Natural killer cell (primary cell): ENCODE measurements around the gene SLC2A9. TPM values are rescaled to one million over a fixed set of nuclear protein-coding genes. Genes with fewer than 3 reads are reported as not detected.

Experiments used
- ATAC-seq, 3 donors: fragments of 150-1000 bp in 2 of 3; fragments of 200-7000 bp in 1 of 3; cut with Tn5 transposase; 1 replicate in 1 of 3; 2 replicates in 2 of 3; pipeline ENCODE4 v1.10.0; 2021; ENCODE audit warnings: mild to moderate bottlenecking in 2 of 3, moderate library complexity in 2 of 3
- DNase-seq, 2 donors: peaks; one replicate each; pipeline versions ENCODE4 v3.0.0 to v3.0.0-alpha.2; 2013 to 2021; ENCODE audit warnings: mixed read lengths in 1 of 2
- H3K27ac ChIP-seq: one replicate; pipeline ENCODE4 v1.5.1; 2013; ENCODE audit warnings: mild to moderate bottlenecking, low read length
- H3K27me3 ChIP-seq: one replicate; pipeline ENCODE4 v1.6.1; 2013; ENCODE audit warnings: low read length; ENCODE audit not compliant: control insufficient read depth, insufficient read depth
- H3K36me3 ChIP-seq: one replicate; pipeline ENCODE4 v1.6.1; 2013; ENCODE audit warnings: low read length; ENCODE audit not compliant: control insufficient read depth, insufficient read depth
- H3K4me1 ChIP-seq: one replicate; pipeline ENCODE4 v1.6.1; 2013; ENCODE audit warnings: low read length; ENCODE audit not compliant: control insufficient read depth, insufficient read depth
- H3K4me3 ChIP-seq: one replicate; pipeline ENCODE4 v1.5.1; 2013; ENCODE audit warnings: low read length
- H3K9me3 ChIP-seq: one replicate; pipeline ENCODE4 v1.6.1; 2013; ENCODE audit warnings: low read length; ENCODE audit not compliant: control insufficient read depth, insufficient read depth
- H3K27ac Mint-ChIP-seq, 2 donors: one replicate each; pipeline ENCODE4 v1.8.0; 2022; ENCODE audit warnings: mild to moderate bottlenecking in 2 of 2, mixed read lengths in 2 of 2, moderate library complexity in 1 of 2
- H3K27me3 Mint-ChIP-seq, 2 donors: one replicate each; pipeline ENCODE4 v1.8.0; 2022; ENCODE audit warnings: low read depth in 2 of 2, mixed read lengths in 2 of 2
- H3K36me3 Mint-ChIP-seq: one replicate; pipeline ENCODE4 v1.8.0; 2022; ENCODE audit warnings: mixed read lengths
- H3K4me1 Mint-ChIP-seq, 2 donors: one replicate each; pipeline ENCODE4 v1.8.0; 2022; ENCODE audit warnings: mixed read lengths in 2 of 2
- H3K4me3 Mint-ChIP-seq: one replicate; pipeline ENCODE4 v1.8.0; 2022; ENCODE audit warnings: mild to moderate bottlenecking, moderate library complexity, mixed read lengths
- H3K9me3 Mint-ChIP-seq, 2 donors: one replicate each; pipeline ENCODE4 v1.8.0; 2022; ENCODE audit warnings: mixed read lengths in 2 of 2
- WGBS: methylation state at CpG from one replicate; pipeline ENCODE4 v1.1.7; 2013; ENCODE audit warnings: missing lambda C conversion rate; ENCODE audit not compliant: insufficient coverage; 5-methylcytosine and 5-hydroxymethylcytosine counted together
- intact Hi-C: fragments of 100-400 bp; cut with micrococcal nuclease; formaldehyde crosslinking; loops from one replicate; pipeline ENCODE4 v1.14.2; 2022
- total RNA-seq, 4 donors: library from RNA; stranded (reverse); fragments of 120-200 nt in 1 of 4; gene quantifications; one replicate each; pipeline versions ENCODE4 v1.2.3 to v1.2.4, GENCODE V29; 2013 to 2022
- TF ChIP-seq, protein P1 (sequence below): fragments of 200-600 bp; IDR thresholded peaks from one replicate; pipeline ENCODE4 v1.8.0; 2022; ENCODE audit warnings: antibody characterized with exemption

The SLC2A9 gene
- total RNA-seq, 3 donors from 2014 or later (not counting 1 experiment from before 2014, with no cell fraction given), result 1.5 to 5.5 (median 3.9) TPM

GRCh38 chr4:10046471-10046870 is 25.2 kb upstream of the SLC2A9 start:
- peaks cover 8% of the 10 kb centered on the region in 2 donors for H3K9me3 Mint-ChIP-seq
- DNase-seq (no peak), ATAC-seq (no peak)
- no peaks in the 10 kb centered on the region for H3K9me3 ChIP-seq
- H3K27me3 ChIP-seq, result no peaks in the 10 kb centered on the region
- TF ChIP-seq, protein P1, sequence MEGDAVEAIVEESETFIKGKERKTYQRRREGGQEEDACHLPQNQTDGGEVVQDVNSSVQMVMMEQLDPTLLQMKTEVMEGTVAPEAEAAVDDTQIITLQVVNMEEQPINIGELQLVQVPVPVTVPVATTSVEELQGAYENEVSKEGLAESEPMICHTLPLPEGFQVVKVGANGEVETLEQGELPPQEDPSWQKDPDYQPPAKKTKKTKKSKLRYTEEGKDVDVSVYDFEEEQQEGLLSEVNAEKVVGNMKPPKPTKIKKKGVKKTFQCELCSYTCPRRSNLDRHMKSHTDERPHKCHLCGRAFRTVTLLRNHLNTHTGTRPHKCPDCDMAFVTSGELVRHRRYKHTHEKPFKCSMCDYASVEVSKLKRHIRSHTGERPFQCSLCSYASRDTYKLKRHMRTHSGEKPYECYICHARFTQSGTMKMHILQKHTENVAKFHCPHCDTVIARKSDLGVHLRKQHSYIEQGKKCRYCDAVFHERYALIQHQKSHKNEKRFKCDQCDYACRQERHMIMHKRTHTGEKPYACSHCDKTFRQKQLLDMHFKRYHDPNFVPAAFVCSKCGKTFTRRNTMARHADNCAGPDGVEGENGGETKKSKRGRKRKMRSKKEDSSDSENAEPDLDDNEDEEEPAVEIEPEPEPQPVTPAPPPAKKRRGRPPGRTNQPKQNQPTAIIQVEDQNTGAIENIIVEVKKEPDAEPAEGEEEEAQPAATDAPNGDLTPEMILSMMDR, result no peak
- intact Hi-C loops, result no loop called here
- peaks cover 19% of the 10 kb centered on the region for H3K36me3 Mint-ChIP-seq
- H3K27ac Mint-ChIP-seq, result no peak overlapping the region
- H3K4me3 ChIP-seq, result no peak overlapping the region
- no peak overlapping the region for H3K27ac ChIP-seq
- H3K27me3 Mint-ChIP-seq, result no peaks in the 10 kb centered on the region
- WGBS, result 88% methylated on average over 3 of the region's 3 CpGs
- peaks cover 9% of the 10 kb centered on the region for H3K4me1 ChIP-seq
- no peaks in the 10 kb centered on the region for H3K36me3 ChIP-seq
- H3K4me1 Mint-ChIP-seq, result peaks cover 21 to 26% of the 10 kb centered on the region in 2 donors
- H3K4me3 Mint-ChIP-seq, result no peak overlapping the region

DNA sequence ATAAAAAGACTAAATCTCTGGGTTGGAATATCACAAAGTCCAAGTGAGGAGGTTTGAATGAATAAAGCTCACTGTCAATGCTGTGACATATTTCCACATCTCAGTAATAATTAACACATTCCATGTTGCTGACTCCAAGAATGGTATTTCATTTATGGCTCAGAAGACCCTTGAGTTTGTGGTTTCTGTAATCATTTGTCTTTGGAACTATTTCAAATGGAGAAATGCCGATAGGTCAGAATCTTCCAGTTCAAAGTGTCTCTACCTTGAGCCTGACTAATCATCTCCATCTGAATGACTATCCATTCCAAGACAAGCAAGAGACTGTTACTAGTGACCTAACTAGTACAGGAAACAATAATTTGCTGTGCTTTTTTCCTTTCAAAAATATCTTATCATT is 24.2 kb upstream of the SLC2A9 start:
- no peaks in the 10 kb centered on the region for H3K36me3 ChIP-seq
- H3K9me3 Mint-ChIP-seq, result peaks cover 8% of the 10 kb centered on the region in 2 donors
- H3K27me3 Mint-ChIP-seq, result no peaks in the 10 kb centered on the region
- no peak overlapping the region for H3K27ac ChIP-seq
- H3K27ac Mint-ChIP-seq, result no peak overlapping the region
- no peaks in the 10 kb centered on the region for H3K27me3 ChIP-seq
- no peak overlapping the region for H3K4me3 Mint-ChIP-seq
- H3K36me3 Mint-ChIP-seq, result peaks cover 19% of the 10 kb centered on the region
- no peaks in the 10 kb centered on the region for H3K9me3 ChIP-seq
- peaks cover 9% of the 10 kb centered on the region for H3K4me1 ChIP-seq
- intact Hi-C loops, result no loop called here
- H3K4me1 Mint-ChIP-seq, result peaks cover 21 to 26% of the 10 kb centered on the region in 2 donors
- ATAC-seq, result no peak
- DNase-seq, result no peak
- 93% methylated on average over 1 of the region's 1 CpG for WGBS
- TF ChIP-seq, protein P1, result no peak
- no peak overlapping the region for H3K4me3 ChIP-seq

- TF ChIP-seq, protein P1, result no peak
- DNase-seq, result no peak
- WGBS, result 93% methylated on average over 6 of the region's 6 CpGs
- Histone ChIP-seq H3K36me3 (no peaks in the 10 kb centered on the region), H3K27me3 (no peaks in the 10 kb centered on the region), H3K4me3 (no peak overlapping the region), H3K9me3 (no peaks in the 10 kb centered on the region), H3K4me1 (no peaks in the 10 kb centered on the region), H3K27ac (no peak overlapping the region)
- Mint-ChIP-seq H3K27me3 (no peaks in the 10 kb centered on the region), H3K36me3 (peaks cover 19% of the 10 kb centered on the region), H3K4me3 (no peak overlapping the region), H3K9me3 (peaks cover 6 to 8% of the 10 kb centered on the region in 2 donors), H3K4me1 (no peaks in the 10 kb centered on the region), H3K27ac (no peak overlapping the region)
- intact Hi-C loops, result no loop called here
- ATAC-seq, result no peak
These were observed 19.7 kb upstream of the SLC2A9 start for GRCh38 chr4:10041036-10041435.
